Activated CD4-positive, alpha-beta T cell treated with anti-CD3 and anti-CD28 coated beads, Interleukin-2, amount 10 ng/mL, durations not matched to agents 7 days and 5 days (primary cell): ENCODE measurements around the gene CFL1. TPM values are rescaled to one million over a fixed set of nuclear protein-coding genes. Genes with fewer than 3 reads are reported as not detected.
"Not testable (repeated sequence)": the region's sequence is repeated elsewhere in the genome, so short reads cannot be mapped to it uniquely, and the experiment has no call there.

ENCODE experiments used
- CTCF ChIA-PET: fragments of 350-600 bp; sonication (Branson Sonifier 250); formaldehyde crosslinking; loops from one replicate; lab custom pipeline; 2021; ENCODE audit warnings: antibody characterized with exemption; lab: Charles Lee
- POLR2A ChIA-PET: fragments of 350-600 bp; sonication (Branson Sonifier 250); formaldehyde crosslinking; loops from one replicate; lab custom pipeline; 2021; ENCODE audit warnings: antibody characterized with exemption; lab: Charles Lee
- DNase-seq: peaks from one replicate; pipeline ENCODE4 v3.0.0-alpha.2; 2020
- H3K27ac Mint-ChIP-seq: one replicate; pipeline ENCODE4 v1.8.0; 2021; ENCODE audit warnings: mild to moderate bottlenecking, moderate library complexity, mixed read lengths
- H3K27me3 Mint-ChIP-seq: one replicate; pipeline ENCODE4 v1.8.0; 2021; ENCODE audit warnings: mixed read lengths
- H3K36me3 Mint-ChIP-seq: one replicate; pipeline ENCODE4 v1.8.0; 2021; ENCODE audit warnings: low read depth, mixed read lengths
- H3K4me1 Mint-ChIP-seq: one replicate; pipeline ENCODE4 v1.8.0; 2021; ENCODE audit warnings: mixed read lengths
- H3K4me3 Mint-ChIP-seq: one replicate; pipeline ENCODE4 v1.8.0; 2021; ENCODE audit warnings: mild to moderate bottlenecking, moderate library complexity, mixed read lengths
- H3K9me3 Mint-ChIP-seq: one replicate; pipeline ENCODE4 v1.8.0; 2021; ENCODE audit warnings: mixed read lengths
- total RNA-seq, 2 experiments: library from RNA; stranded (reverse); gene quantifications; one replicate each; pipeline ENCODE4 v1.2.3, GENCODE V29; 2021

CFL1 gene
- total RNA-seq, 2 experiments from 2014 or later: 1,543 to 1,707 TPM

DNA sequence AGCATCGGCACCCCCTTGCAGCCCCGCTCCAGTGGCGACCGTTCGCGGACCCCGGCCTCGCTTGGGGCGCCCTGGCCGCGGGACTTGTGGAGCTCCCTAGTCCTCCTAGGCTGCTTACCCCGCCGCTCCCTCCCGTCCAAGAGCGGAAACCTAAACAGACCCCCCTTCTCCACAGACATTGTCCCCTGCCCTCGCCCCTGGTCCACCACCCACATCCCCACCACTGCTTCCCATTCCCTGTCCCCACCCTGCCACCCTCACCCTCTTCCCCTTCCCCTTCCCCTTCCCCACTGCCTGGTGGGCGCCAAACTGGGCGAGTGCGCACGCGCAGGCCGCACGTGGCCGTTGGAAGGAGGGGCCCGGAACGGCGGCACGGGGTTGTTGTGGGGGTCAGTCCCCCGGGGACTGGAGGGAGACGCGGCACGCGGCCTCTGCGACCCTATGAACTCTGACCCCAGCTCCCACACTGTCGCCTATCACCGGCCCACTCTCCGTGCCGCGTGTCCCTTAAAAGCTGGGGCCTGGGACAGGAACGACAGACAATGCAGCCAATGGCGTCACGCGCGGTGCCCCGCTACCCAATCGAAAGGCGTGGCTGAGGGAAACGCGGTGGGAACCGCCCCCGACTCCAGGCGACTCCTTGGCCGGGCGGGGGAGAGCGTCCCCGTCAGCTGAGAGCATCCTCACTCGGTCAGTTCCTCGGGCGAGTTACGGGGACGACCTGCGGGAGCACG, 24.5 kb downstream of the CFL1 start, which contains the start of gene SNX32:
Gene SNX32 (plus strand): TSS at position 667 of the 734 bp plus-strand sequence. CDS start 103 bp downstream, outside the sequence.
- ChIA-PET CTCF (interaction anchor here (1.0 to 4.3 kb wide), 11 partner anchors 10 to 195 kb away, joined by 3 to 31 read pairs (median 5); partner anchors contain the start of genes AP5B1, FIBP, KAT5 and MUS81), POLR2A (interaction anchor here (0.6 kb wide), 2 partner anchors 26 to 372 kb away, joined by 3 to 18 read pairs; partner anchors contain the start of gene MUS81)
- peak; percentile 96 for DNase-seq
- no peak within 1 kb of the TSS for H3K27ac Mint-ChIP-seq
- H3K9me3 Mint-ChIP-seq: peaks cover 3% of the 10 kb centered on the region
- no peak within 1 kb of the TSS for H3K4me3 Mint-ChIP-seq
- H3K27me3 Mint-ChIP-seq: peaks cover 25% of the 10 kb centered on the region
- H3K4me1 Mint-ChIP-seq: peaks cover 17% of the 10 kb centered on the region
- no peaks in the 10 kb centered on the region for H3K36me3 Mint-ChIP-seq

DNA sequence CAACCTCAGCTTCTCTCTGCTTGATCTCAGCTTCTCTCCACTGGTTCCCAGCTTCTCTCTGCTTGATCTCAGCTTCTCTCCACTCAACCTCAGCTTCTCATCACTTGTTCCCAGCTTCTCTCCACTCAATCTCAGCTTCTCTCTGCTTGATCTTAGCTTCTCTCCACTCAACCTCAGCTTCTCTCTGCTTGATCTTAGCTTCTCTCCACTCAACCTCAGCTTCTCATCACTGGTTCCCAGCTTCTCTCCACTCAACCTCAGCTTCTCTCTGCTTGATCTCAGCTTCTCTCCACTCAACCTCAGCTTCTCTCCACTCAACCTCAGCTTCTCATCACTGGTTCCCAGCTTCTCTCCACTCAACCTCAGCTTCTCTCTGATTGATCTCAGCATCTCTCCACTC, 25.7 kb downstream of the CFL1 start:
- not testable (repeated sequence) for DNase-seq, H3K36me3 Mint-ChIP-seq, H3K27ac Mint-ChIP-seq, H3K9me3 Mint-ChIP-seq
- ChIA-PET CTCF (interaction anchor here (1.0 to 4.3 kb wide), 11 partner anchors 8 to 194 kb away, joined by 3 to 31 read pairs (median 5); partner anchors contain the start of genes AP5B1, KAT5, MUS81 and RNASEH2C), POLR2A (interaction anchor here (1.0 kb wide), 1 partner anchor 27 kb away, joined by 3 read pairs; no protein-coding TSS in a partner anchor)
- Mint-ChIP-seq H3K27me3 (peaks cover 25% of the 10 kb centered on the region), H3K4me1 (peaks cover 23% of the 10 kb centered on the region), H3K4me3 (peak overlapping the region; percentile 4)

DNA sequence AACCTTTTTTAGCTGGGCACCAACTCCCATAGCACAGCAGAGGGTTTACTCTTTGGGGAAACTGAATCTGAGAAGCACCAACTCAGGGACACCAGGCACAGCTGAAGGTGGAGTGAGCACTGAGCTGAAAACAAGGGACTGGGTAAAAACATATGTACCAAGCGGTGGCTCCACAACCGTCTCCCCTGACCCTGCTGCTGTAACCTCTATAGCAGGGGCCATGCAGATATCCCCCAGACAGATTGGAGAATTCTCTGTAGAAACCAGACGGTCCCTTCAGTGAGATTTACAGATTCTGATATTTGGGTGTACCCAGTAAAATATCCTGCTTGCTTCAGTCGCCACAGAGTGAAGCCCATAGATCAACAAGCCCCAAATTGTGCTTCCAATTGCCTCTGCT, 28.5 kb downstream of the CFL1 start:
- H3K4me3 Mint-ChIP-seq: no peak overlapping the region
- POLR2A ChIA-PET: no interaction called here
- no peaks in the 10 kb centered on the region for H3K36me3 Mint-ChIP-seq
- H3K4me1 Mint-ChIP-seq: peaks cover 23% of the 10 kb centered on the region
- H3K27ac Mint-ChIP-seq: no peak overlapping the region
- no peak for DNase-seq
- peaks cover 25% of the 10 kb centered on the region for H3K27me3 Mint-ChIP-seq
- CTCF ChIA-PET: interaction anchor here (0.6 to 1.7 kb wide), 7 partner anchors 30 to 385 kb away, joined by 3 to 7 read pairs (median 3); partner anchors contain the start of genes AP5B1 and MUS81
- H3K9me3 Mint-ChIP-seq: peaks cover 3% of the 10 kb centered on the region

DNA sequence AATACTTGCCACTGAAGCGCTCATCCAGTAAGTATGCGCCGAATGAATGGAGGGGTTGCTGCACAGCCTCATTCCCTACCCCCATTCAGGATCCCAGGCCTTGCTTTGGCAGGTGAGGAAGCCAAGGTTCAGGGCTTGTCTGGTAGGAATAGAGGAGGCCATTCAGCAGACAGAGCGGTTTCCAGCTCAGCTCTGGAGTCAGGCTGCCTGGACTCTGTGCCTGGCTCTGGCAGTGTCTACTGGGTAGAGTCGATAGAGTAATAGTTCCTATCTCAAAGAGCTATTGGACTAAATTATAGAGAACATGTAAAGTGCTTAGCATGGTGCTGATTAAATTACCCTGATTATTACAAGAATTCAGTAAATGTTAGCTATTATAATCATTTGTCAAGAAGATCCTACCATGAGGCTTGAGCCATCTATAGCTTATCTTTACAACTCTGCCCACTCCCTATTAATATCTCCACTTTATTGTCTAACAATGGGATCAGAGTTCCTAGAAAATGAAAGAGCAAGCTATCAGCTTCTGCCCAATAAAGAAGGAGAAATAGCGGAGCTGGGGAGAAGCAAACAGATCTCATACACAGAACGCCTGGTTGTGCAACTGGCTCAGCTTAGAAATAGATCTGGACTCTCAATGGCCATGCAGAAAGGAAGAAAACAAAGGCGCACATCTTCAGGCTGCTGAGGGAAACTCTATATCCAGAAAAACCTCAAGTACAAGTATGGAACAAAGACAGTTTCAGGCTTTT, 30.8 kb downstream of the CFL1 start:
- Mint-ChIP-seq H3K4me3 (no peak overlapping the region), H3K27me3 (peaks cover 16% of the 10 kb centered on the region), H3K9me3 (no peaks in the 10 kb centered on the region), H3K36me3 (no peaks in the 10 kb centered on the region), H3K27ac (no peak overlapping the region), H3K4me1 (peaks cover 16% of the 10 kb centered on the region)
- ChIA-PET POLR2A (no interaction called here), CTCF (interaction anchor here (0.6 to 3.2 kb wide), 16 partner anchors 8 to 116 kb away, joined by 3 to 19 read pairs (median 4); partner anchors contain the start of genes FIBP, KAT5 and MUS81)
- no peak for DNase-seq

DNA sequence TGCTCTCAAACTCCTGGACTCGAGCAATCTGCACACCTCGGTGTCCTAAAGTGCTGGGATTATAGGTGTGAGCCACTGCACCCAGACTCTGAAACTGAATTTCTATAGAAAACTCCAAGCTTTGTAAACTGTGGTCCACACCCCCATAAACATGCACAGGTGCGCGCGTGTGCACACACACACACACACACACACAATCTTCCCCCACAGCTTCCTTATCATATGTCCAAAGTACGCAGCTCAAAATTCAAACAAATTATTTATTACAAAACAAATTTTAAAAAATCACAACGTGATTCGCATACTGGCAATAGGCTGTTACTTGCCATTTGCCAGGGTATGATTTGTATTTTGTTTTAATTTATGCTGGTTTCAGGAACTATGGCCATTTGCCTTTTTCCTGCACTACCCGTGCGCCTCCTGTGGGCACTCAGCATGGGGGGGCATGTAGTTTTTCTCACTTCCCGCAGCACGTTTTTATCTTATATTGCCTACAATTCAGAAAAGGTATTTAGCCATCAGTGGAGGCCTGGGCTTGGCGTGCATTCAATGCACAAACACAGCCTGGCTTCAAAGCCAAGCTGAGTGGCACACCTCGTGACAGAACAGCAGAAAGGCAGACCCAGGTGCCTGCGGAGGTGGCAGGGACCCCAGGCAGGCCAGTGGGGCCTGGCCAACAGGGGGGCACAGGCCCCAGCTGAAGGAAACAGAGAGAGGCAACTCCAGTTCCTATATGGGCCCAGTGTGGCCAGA, 35.0 kb downstream of the CFL1 start:
- no peak overlapping the region for H3K4me3 Mint-ChIP-seq
- no peak overlapping the region for H3K27ac Mint-ChIP-seq
- H3K9me3 Mint-ChIP-seq: no peaks in the 10 kb centered on the region
- no peaks in the 10 kb centered on the region for H3K36me3 Mint-ChIP-seq
- DNase-seq: no peak
- CTCF ChIA-PET: interaction anchor here (0.8 to 3.2 kb wide), 6 partner anchors 10 to 122 kb away, joined by 3 to 15 read pairs (median 4); partner anchors contain the start of genes AP5B1, KAT5, MUS81 and SNX32
- H3K4me1 Mint-ChIP-seq: peaks cover 11% of the 10 kb centered on the region
- H3K27me3 Mint-ChIP-seq: no peaks in the 10 kb centered on the region
- POLR2A ChIA-PET: no interaction called here

DNA sequence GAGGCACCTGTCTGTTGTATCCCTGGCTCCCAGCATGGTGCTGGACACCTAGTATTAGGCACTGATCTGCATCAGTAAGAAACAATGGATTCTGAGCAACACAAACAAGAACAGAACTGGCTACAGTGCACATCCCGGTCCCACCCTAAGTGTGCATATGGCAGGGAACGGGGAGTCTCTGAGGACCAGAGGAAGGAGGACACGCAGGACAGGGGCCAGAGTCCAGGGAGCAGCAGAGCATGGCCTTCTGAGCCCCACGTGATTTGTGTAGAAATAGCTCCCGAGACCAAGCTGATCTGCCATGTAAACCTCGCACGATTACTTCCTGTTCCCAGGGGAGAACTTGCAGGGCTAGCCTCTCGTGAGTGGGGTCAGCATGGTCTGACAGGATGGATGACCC, 36.9 kb downstream of the CFL1 start:
- CTCF ChIA-PET: no interaction called here
- H3K4me3 Mint-ChIP-seq: no peak overlapping the region
- no peaks in the 10 kb centered on the region for H3K9me3 Mint-ChIP-seq
- no peaks in the 10 kb centered on the region for H3K36me3 Mint-ChIP-seq
- peaks cover 20% of the 10 kb centered on the region for H3K4me1 Mint-ChIP-seq
- no peak for DNase-seq
- POLR2A ChIA-PET: no interaction called here
- H3K27ac Mint-ChIP-seq: no peak overlapping the region
- H3K27me3 Mint-ChIP-seq: no peaks in the 10 kb centered on the region

DNA sequence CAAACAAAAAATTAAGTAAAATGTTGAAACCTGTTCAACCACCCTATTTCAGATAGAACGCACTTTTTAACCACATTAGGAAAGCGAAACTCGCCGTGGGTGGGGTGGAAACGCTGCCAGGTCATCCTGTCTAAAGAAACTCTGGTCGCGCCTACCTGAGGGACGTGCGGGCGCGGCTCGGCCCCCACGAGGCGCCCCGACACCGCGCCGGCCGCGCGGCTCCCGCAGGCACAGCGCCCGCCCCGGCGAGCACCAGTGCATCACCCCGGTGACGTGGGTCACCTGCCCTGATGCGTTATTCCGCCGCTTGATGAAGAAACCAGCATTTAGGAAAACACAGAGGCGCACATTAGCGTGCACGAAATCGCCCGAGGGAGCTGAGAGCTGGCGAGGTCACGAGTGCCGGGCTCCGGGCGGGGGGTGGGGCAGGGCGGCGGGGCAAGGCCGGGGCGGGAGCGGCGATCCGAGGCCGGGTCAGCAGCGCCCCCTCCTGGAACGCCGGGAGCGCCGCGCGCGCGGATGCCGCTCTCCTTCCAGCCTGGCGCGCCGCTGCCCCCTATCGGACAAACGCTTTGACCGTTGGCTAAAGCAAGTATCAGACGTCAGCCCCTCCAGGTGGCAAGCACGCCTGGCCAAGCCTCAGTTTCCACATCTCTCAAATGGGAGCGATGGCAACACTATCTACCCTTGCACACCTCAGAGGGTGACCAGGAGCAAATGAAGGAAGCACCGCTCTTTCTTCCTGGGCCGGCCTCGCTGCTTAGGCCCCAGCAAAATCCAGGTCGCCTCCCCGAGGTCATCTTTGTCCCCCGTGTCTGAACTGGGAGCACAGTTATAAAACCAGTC, 39.9 kb downstream of the CFL1 start:
- H3K9me3 Mint-ChIP-seq: no peaks in the 10 kb centered on the region
- DNase-seq: peak; percentile 93
- H3K4me3 Mint-ChIP-seq: peak overlapping the region; percentile 74
- H3K4me1 Mint-ChIP-seq: peaks cover 20% of the 10 kb centered on the region
- ChIA-PET CTCF (interaction anchor here (0.5 to 5.2 kb wide), 40 partner anchors 9 to 643 kb away, joined by 3 to 62 read pairs (median 4); partner anchors contain the start of genes AP5B1, CFL1, FIBP and KAT5), POLR2A (no interaction called here)
- peak overlapping the region; percentile 79 for H3K27ac Mint-ChIP-seq
- H3K36me3 Mint-ChIP-seq: no peaks in the 10 kb centered on the region
- H3K27me3 Mint-ChIP-seq: peaks cover 4% of the 10 kb centered on the region

DNA sequence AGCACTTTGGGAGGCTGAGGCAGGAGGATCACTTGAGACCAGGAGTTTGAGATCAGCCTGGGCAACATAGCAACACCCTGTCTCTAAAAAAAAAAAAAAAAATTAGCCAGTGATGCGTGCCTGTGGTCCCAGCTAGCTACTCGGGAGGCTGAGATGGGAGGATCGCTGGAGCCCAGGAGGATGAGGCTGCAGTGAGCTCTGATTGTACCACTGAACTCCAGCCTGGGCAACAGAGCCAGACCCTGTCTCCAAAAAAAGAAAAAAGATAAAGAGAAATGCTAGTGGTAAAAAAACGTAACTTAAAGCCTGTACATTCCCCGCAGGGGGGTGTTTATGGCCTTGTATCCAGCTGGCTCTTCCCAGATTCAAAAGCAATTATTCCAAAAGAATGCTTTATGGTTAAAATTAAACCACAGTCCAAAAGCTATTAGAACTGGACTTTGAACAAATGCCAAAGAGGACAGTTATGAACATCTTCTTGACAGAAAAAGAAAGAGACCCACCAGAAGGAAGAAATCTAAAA, 40.6 kb downstream of the CFL1 start:
- ChIA-PET POLR2A (no interaction called here), CTCF (interaction anchor here (0.5 to 5.2 kb wide), 28 partner anchors 9 to 527 kb away, joined by 3 to 62 read pairs (median 4); partner anchors contain the start of genes AP5B1, CFL1, FIBP and KAT5)
- DNase-seq: no peak
- Mint-ChIP-seq H3K9me3 (no peaks in the 10 kb centered on the region), H3K4me1 (peaks cover 20% of the 10 kb centered on the region), H3K27me3 (peaks cover 4% of the 10 kb centered on the region), H3K27ac (peak overlapping the region; percentile 79), H3K4me3 (peak overlapping the region; percentile 74), H3K36me3 (no peaks in the 10 kb centered on the region)

DNA sequence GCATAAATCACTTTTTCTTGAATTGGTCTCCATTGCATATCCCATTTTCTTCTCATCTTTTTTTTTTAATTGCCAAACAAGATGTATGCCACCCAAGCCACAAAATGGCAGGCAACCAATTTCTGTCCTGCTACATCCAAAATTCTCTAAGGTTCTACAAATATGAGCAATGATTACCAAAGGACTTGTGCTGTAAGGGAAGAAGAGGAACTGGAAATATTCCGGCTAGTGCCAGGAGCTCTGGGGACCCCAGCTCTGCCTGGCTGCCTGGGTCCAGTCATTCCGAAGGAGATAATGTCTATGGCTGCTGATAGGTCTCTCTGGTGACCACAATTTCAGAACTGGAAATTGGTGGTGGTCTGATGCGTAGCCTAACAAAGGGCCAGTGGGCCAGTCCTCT, 41.3 kb downstream of the CFL1 start:
- Mint-ChIP-seq H3K36me3 (no peaks in the 10 kb centered on the region), H3K4me1 (peaks cover 20% of the 10 kb centered on the region), H3K4me3 (peak overlapping the region; percentile 74), H3K9me3 (no peaks in the 10 kb centered on the region), H3K27me3 (peaks cover 4% of the 10 kb centered on the region), H3K27ac (no peak overlapping the region)
- no peak for DNase-seq
- POLR2A ChIA-PET: no interaction called here
- CTCF ChIA-PET: interaction anchor here (0.7 to 5.2 kb wide), 15 partner anchors 10 to 188 kb away, joined by 3 to 62 read pairs (median 5); partner anchors contain the start of genes AP5B1, CFL1, KAT5 and SNX32

DNA sequence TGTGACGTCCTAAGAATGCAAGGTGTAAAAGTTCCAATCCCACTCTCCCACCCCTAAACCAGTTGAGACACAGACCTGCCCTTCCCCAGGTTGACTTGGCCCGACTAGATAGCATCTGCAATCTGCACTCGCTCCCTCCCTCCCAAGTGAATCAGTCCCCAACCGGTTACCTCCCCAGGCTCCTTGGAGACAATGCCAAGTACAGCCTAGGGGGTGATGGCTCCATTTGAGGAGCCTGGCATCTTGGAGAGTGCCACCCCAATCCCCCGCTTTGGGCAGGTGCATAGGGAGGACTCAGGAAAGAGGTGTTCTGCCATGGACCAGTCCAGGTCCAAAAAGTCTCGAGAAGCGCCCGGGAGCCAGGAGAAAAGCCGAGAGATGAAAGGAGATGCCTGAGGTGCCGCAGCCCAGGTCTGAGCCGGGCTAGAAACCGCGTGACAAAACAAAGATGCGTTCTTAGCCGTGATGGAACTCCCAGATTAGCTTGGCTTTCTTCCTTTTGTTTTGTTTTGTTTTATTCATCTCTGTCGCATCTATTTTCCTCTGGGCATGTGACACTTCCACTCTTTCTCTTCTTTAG, 42.9 kb downstream of the CFL1 start:
- CTCF ChIA-PET: interaction anchor here (0.6 to 5.2 kb wide), 6 partner anchors 17 to 103 kb away, joined by 3 to 62 read pairs (median 19); partner anchors contain the start of genes AP5B1, KAT5 and SNX32
- Mint-ChIP-seq H3K4me3 (no peak overlapping the region), H3K4me1 (peaks cover 23% of the 10 kb centered on the region), H3K9me3 (no peaks in the 10 kb centered on the region), H3K27ac (no peak overlapping the region), H3K36me3 (no peaks in the 10 kb centered on the region), H3K27me3 (peaks cover 6% of the 10 kb centered on the region)
- POLR2A ChIA-PET: interaction anchor here (0.5 to 0.7 kb wide), 2 partner anchors 30 to 36 kb away, joined by 3 to 4 read pairs; no protein-coding TSS in a partner anchor
- DNase-seq: no peak
